Caco-2 (cell line): Measurements from ENCODE around the gene KLK7. TPM values are rescaled to one million over a fixed set of nuclear protein-coding genes. Genes with fewer than 3 reads are reported as not detected.

Source experiments
- BruUV-seq: library from RNA; stranded (reverse); fragments of 400-500 nt; replicated peaks from 2 replicates; lab custom pipeline; 2021; lab: Mats Ljungman, UMichigan
- CTCF ChIA-PET: fragments of 300-600 bp; sonication (Branson Sonifier 250); formaldehyde crosslinking; loops from one replicate; lab custom pipeline; 2022; ENCODE audit warnings: antibody characterized with exemption; lab: Charles Lee
- POLR2A ChIA-PET: fragments of 300-600 bp; sonication (Branson Sonifier 250); formaldehyde crosslinking; loops from one replicate; lab custom pipeline; 2022; ENCODE audit warnings: antibody characterized with exemption; lab: Charles Lee
- DNase-seq, 2 experiments: peaks; one replicate each; pipeline versions ENCODE4 v3.0.0 to v3.0.0-alpha.2; 2020 to 2022
- H3K27me3 ChIP-seq: replicated peaks from 2 replicates; pipeline ENCODE4 v1.6.0; 2011; ENCODE audit warnings: low read length; ENCODE audit not compliant: control insufficient read depth, insufficient read depth
- H3K36me3 ChIP-seq: 2 replicates; pipeline ENCODE4 v1.5.1; 2011; ENCODE audit warnings: low read length; ENCODE audit not compliant: control insufficient read depth, insufficient read depth
- H3K4me1 ChIP-seq: fragments of 250-450 bp; sonication (Bioruptor Pico); 2 replicates; pipeline ENCODE4 v1.5.1; 2020; ENCODE audit warnings: mild to moderate bottlenecking
- H3K4me3 ChIP-seq: 2 replicates; pipeline ENCODE4 v1.5.1; 2011; ENCODE audit warnings: low read depth, mild to moderate bottlenecking, control low read depth, low read length
- H3K9me3 ChIP-seq: fragments of 250-450 bp; sonication (Bioruptor Pico); 2 replicates; pipeline ENCODE4 v1.5.1; 2020; ENCODE audit warnings: mild to moderate bottlenecking, moderate library complexity
- H3K27ac Mint-ChIP-seq: one replicate; pipeline ENCODE4 v1.8.0; 2022; ENCODE audit warnings: mixed read lengths; ENCODE audit not compliant: unreplicated experiment
- H3K27me3 Mint-ChIP-seq: one replicate; pipeline ENCODE4 v1.8.0; 2022; ENCODE audit warnings: mixed read lengths; ENCODE audit not compliant: insufficient read depth, unreplicated experiment
- H3K36me3 Mint-ChIP-seq: one replicate; pipeline ENCODE4 v1.8.0; 2022; ENCODE audit warnings: mild to moderate bottlenecking, mixed read lengths; ENCODE audit not compliant: insufficient read depth, unreplicated experiment
- H3K4me1 Mint-ChIP-seq: one replicate; pipeline ENCODE4 v1.8.0; 2022; ENCODE audit warnings: low read depth, mixed read lengths; ENCODE audit not compliant: unreplicated experiment
- H3K4me3 Mint-ChIP-seq: one replicate; pipeline ENCODE4 v1.8.0; 2022; ENCODE audit warnings: mild to moderate bottlenecking, moderate library complexity, mixed read lengths; ENCODE audit not compliant: unreplicated experiment
- H3K9me3 Mint-ChIP-seq: one replicate; pipeline ENCODE4 v1.8.0; 2022; ENCODE audit warnings: mixed read lengths; ENCODE audit not compliant: unreplicated experiment
- intact Hi-C: fragments of 100-400 bp; cut with micrococcal nuclease; formaldehyde crosslinking; loops from one replicate; pipeline ENCODE4 v1.10.0; 2022; ENCODE audit not compliant: unreplicated experiment
- total RNA-seq: library from RNA; stranded (reverse); gene quantifications from 2 replicates; pipeline ENCODE4 v1.2.3, GENCODE V29; 2022
- TF ChIP-seq, protein P1 (sequence below), 2 experiments: fragments of 200-600 bp in 1 of 2; IDR thresholded peaks; 1 replicate in 1 of 2; 2 replicates in 1 of 2; pipeline versions ENCODE4 v1.5.1 to v1.8.0; 2011 to 2022; ENCODE audit warnings: antibody characterized with exemption in 1 of 2, control low read depth in 1 of 2, inconsistent platforms in 1 of 2, low read depth in 1 of 2, low read length in 1 of 2, mild to moderate bottlenecking in 1 of 2, moderate library complexity in 1 of 2; ENCODE audit not compliant: insufficient read depth in 1 of 2, severe bottlenecking in 1 of 2, unreplicated experiment in 1 of 2

KLK7 gene
- total RNA-seq, 1 experiment from 2014 or later: not detected

DNA sequence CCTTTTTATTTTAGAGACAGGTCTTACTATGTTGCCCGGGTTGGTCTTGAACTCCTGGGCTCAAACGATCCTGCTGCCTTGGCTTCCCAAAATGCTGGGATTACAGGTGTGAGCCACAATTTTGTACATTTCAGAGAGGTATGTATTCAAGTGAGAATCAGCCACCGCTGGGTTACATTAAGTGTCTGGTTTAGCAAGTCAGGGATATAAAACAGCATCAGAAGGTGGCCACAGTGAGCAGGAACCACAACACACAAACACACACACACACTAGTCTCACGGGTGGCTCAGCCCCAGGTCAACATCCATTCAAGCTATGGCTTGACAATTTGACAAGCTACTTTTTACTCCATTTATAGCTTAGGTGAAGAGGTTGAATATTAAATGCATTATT is 51.0 kb downstream of the KLK7 start:
- ChIA-PET POLR2A (no interaction called here), CTCF (interaction anchor here (0.7 kb wide), 1 partner anchor 135 kb away, joined by 3 read pairs; no protein-coding TSS in a partner anchor)
- Histone ChIP-seq H3K36me3 (no peaks in the 10 kb centered on the region), H3K27me3 (0 out of 2 replicates have a peak, but pooled peaks cover 2% of the 10 kb centered on the region), H3K4me3 (no peak overlapping the region), H3K9me3 (no peaks in the 10 kb centered on the region), H3K4me1 (no peaks in the 10 kb centered on the region; the same call in 1 of the 2 replicates)
- H3K27me3 Mint-ChIP-seq: peaks cover 14% of the 10 kb centered on the region
- H3K4me3 Mint-ChIP-seq: no peak overlapping the region
- intact Hi-C loops: no loop called here
- DNase-seq: no peak
- H3K4me1 Mint-ChIP-seq: no peaks in the 10 kb centered on the region
- no peaks in the 10 kb centered on the region for H3K9me3 Mint-ChIP-seq
- no peak overlapping the region for H3K27ac Mint-ChIP-seq
- H3K36me3 Mint-ChIP-seq: no peaks in the 10 kb centered on the region
- TF ChIP-seq, protein P1, sequence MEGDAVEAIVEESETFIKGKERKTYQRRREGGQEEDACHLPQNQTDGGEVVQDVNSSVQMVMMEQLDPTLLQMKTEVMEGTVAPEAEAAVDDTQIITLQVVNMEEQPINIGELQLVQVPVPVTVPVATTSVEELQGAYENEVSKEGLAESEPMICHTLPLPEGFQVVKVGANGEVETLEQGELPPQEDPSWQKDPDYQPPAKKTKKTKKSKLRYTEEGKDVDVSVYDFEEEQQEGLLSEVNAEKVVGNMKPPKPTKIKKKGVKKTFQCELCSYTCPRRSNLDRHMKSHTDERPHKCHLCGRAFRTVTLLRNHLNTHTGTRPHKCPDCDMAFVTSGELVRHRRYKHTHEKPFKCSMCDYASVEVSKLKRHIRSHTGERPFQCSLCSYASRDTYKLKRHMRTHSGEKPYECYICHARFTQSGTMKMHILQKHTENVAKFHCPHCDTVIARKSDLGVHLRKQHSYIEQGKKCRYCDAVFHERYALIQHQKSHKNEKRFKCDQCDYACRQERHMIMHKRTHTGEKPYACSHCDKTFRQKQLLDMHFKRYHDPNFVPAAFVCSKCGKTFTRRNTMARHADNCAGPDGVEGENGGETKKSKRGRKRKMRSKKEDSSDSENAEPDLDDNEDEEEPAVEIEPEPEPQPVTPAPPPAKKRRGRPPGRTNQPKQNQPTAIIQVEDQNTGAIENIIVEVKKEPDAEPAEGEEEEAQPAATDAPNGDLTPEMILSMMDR (IDR thresholded peaks at IDR 0.05; ENCODE audit: insufficient read depth in 1 of 2, low read depth in 1 of 2, low read length in 1 of 2, severe bottlenecking in 1 of 2, unreplicated experiment in 1 of 2): no peak
- no TSS peak for BruUV-seq

DNA sequence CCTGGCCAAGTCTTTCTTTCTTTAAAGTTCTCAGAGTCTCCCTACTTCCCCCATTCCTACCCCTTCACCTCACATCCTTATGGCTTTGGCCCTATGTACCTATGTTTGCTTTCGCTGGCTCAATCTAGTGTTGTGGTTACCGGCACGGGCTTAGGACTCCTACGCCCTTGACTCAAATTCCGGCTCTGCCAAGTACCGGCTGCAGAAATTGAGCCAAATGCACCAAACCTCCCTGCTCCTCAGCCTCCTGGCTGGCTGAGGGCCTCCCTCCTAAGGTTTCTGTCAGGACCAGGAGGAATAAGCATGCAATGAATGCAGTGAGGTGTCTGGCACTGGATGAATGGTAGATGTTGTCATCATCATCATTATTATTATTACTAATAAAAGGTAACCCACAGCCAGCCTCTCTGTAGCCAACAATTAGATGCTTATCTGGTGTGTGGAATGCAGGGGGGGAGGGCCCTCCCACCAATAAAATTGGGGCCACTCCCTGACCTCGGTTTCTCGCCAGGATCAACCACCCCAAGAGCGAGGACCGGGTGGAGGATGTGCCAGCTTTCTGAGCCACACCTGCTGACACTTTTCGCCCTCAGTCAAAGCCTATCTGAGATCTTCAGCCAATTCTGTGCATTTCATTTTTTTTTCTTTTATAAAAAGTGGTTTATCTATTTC is 51.6 kb downstream of the KLK7 start:
- no peak for DNase-seq
- Histone ChIP-seq H3K36me3 (no peaks in the 10 kb centered on the region), H3K4me3 (no peak overlapping the region), H3K27me3 (0 out of 2 replicates have a peak, but pooled peaks cover 2% of the 10 kb centered on the region), H3K9me3 (no peaks in the 10 kb centered on the region), H3K4me1 (no peaks in the 10 kb centered on the region; the same call in 1 of the 2 replicates)
- Mint-ChIP-seq H3K9me3 (no peaks in the 10 kb centered on the region), H3K4me1 (no peaks in the 10 kb centered on the region), H3K27me3 (peaks cover 15% of the 10 kb centered on the region), H3K27ac (no peak overlapping the region), H3K4me3 (no peak overlapping the region), H3K36me3 (no peaks in the 10 kb centered on the region)
- ChIA-PET POLR2A (no interaction called here), CTCF (interaction anchor here (0.7 kb wide), 1 partner anchor 134 kb away, joined by 3 read pairs; no protein-coding TSS in a partner anchor)
- TF ChIP-seq, protein P1 (IDR thresholded peaks at IDR 0.05; ENCODE audit: insufficient read depth in 1 of 2, low read depth in 1 of 2, low read length in 1 of 2, severe bottlenecking in 1 of 2, unreplicated experiment in 1 of 2): no peak
- no TSS peak for BruUV-seq
- intact Hi-C loops: no loop called here

DNA sequence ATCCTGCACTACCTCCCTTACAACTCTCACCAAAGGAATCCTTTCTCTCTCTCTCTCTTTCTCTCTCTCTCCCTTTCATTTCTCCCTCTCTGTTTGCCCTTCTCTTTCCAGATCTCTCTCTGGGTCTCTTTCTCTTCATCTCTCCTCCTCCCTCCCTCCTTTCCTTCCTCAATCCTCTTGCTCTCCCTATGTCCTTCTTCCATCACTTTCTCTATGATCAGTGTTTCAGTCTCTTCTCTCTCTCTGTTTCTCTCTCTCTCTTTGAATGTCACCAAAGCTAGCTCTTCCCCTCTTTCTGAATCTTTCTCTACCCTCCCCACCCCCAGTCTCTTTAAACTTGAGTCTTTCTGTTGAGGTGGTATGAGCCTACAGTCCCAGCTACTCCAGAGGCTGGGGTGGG is 52.7 kb downstream of the KLK7 start:
- no peaks in the 10 kb centered on the region for H3K9me3 Mint-ChIP-seq
- ChIA-PET POLR2A (no interaction called here), CTCF (no interaction called here)
- H3K27ac Mint-ChIP-seq: no peak overlapping the region
- TF ChIP-seq, protein P1 (IDR thresholded peaks at IDR 0.05; ENCODE audit: insufficient read depth in 1 of 2, low read depth in 1 of 2, low read length in 1 of 2, severe bottlenecking in 1 of 2, unreplicated experiment in 1 of 2): no peak
- no peaks in the 10 kb centered on the region for H3K9me3 ChIP-seq
- H3K4me1 ChIP-seq: no peaks in the 10 kb centered on the region; the same call in 1 of the 2 replicates
- no peak overlapping the region for H3K4me3 Mint-ChIP-seq
- DNase-seq: no peak
- H3K27me3 Mint-ChIP-seq: peaks cover 15% of the 10 kb centered on the region
- no TSS peak for BruUV-seq
- intact Hi-C loops: no loop called here
- H3K36me3 Mint-ChIP-seq: no peaks in the 10 kb centered on the region
- no peak overlapping the region for H3K4me3 ChIP-seq
- no peaks in the 10 kb centered on the region for H3K4me1 Mint-ChIP-seq
- H3K36me3 ChIP-seq: no peaks in the 10 kb centered on the region
- H3K27me3 ChIP-seq: 0 out of 2 replicates have a peak, but pooled peaks cover 2% of the 10 kb centered on the region
